HEK293 (cell line): ENCODE measurements around the gene CHD5.

Experiments
- CTCF ChIA-PET: fragments of 350-600 bp; formaldehyde crosslinking; extraction: SDS; loops from one replicate; lab custom pipeline; 2021; ENCODE audit warnings: antibody characterized with exemption; lab: Yijun Ruan, JAX
- POLR2A ChIA-PET: fragments of 300-600 bp; formaldehyde crosslinking; extraction: SDS; loops from one replicate; lab custom pipeline; 2020; ENCODE audit warnings: antibody characterized with exemption, inconsistent platforms; lab: Yijun Ruan, JAX
- H3K27ac ChIP-seq: fragments of 200-500 bp; sonication (Bioruptor generic); 2 replicates; pipeline ENCODE4 v1.5.1; 2014; ENCODE audit warnings: low read depth, low read length, control low read depth, inconsistent platforms; ENCODE audit errors: extremely low read depth
- H3K36me3 ChIP-seq, 2 experiments: fragments of 200-500 bp in 1 of 2; sonication (Bioruptor generic) in 1 of 2; 1 replicate in 1 of 2; 2 replicates in 1 of 2; pipeline ENCODE4 v1.5.1; 2014 to 2017; ENCODE audit warnings: inconsistent platforms in 2 of 2, low read length in 2 of 2; ENCODE audit not compliant: control insufficient read depth in 2 of 2, insufficient read depth in 1 of 2
- H3K4me1 ChIP-seq: fragments of 200-500 bp; sonication (Bioruptor generic); 2 replicates; pipeline ENCODE4 v1.5.1; 2014; ENCODE audit warnings: mild to moderate bottlenecking, low read length, inconsistent platforms; ENCODE audit not compliant: control insufficient read depth, insufficient read depth
- H3K4me3 ChIP-seq: 2 replicates; pipeline ENCODE4 v1.5.1; 2011; ENCODE audit warnings: low read depth, mild to moderate bottlenecking, control low read depth, low read length, moderate library complexity
- H3K9me3 ChIP-seq: fragments of 200-500 bp; sonication (Bioruptor generic); 2 replicates; pipeline ENCODE4 v1.5.1; 2014; ENCODE audit warnings: low read depth, low read length, inconsistent platforms; ENCODE audit not compliant: control insufficient read depth, insufficient read depth
- GLI4 ChIP-seq: fragments of 450-650 bp; formaldehyde crosslinking; IDR thresholded peaks from 2 replicates; pipeline ENCODE4 v1.5.1; 2016; ENCODE audit warnings: missing biosample characterization, missing genetic modification characterization
- IKZF3 ChIP-seq: fragments of 450-650 bp; IDR thresholded peaks from 2 replicates; pipeline ENCODE4 v1.5.0; 2018; ENCODE audit warnings: missing biosample characterization, mild to moderate bottlenecking, missing genetic modification characterization, moderate library complexity
- KLF1 ChIP-seq: fragments of 450-650 bp; formaldehyde crosslinking; IDR thresholded peaks from 2 replicates; pipeline ENCODE4 v1.5.1; 2016; ENCODE audit warnings: missing biosample characterization, missing genetic modification characterization
- OVOL3 ChIP-seq: fragments of 450-650 bp; formaldehyde crosslinking; IDR thresholded peaks from 2 replicates; pipeline ENCODE4 v1.5.1; 2016; ENCODE audit warnings: missing biosample characterization, missing genetic modification characterization
- RBAK ChIP-seq: fragments of 450-650 bp; formaldehyde crosslinking; IDR thresholded peaks from 2 replicates; pipeline ENCODE4 v1.5.1; 2016; ENCODE audit warnings: missing biosample characterization, missing genetic modification characterization
- ZBTB48 ChIP-seq: fragments of 450-650 bp; formaldehyde crosslinking; IDR thresholded peaks from 2 replicates; pipeline ENCODE4 v1.5.1; 2016; ENCODE audit warnings: missing biosample characterization, missing genetic modification characterization
- ZFP3 ChIP-seq: fragments of 450-650 bp; formaldehyde crosslinking; IDR thresholded peaks from 2 replicates; pipeline ENCODE4 v1.5.1; 2016; ENCODE audit warnings: low read depth, missing biosample characterization, missing genetic modification characterization
- ZNF140 ChIP-seq: fragments of 450-650 bp; formaldehyde crosslinking; IDR thresholded peaks from 2 replicates; pipeline ENCODE4 v1.5.1; 2016; ENCODE audit warnings: missing biosample characterization, missing genetic modification characterization
- ZNF146 ChIP-seq: fragments of 450-650 bp; formaldehyde crosslinking; IDR thresholded peaks from 2 replicates; pipeline ENCODE4 v1.5.1; 2016; ENCODE audit warnings: missing biosample characterization, missing genetic modification characterization
- ZNF175 ChIP-seq: fragments of 450-650 bp; formaldehyde crosslinking; IDR thresholded peaks from 2 replicates; pipeline ENCODE4 v1.5.1; 2016; ENCODE audit warnings: missing biosample characterization, missing genetic modification characterization
- ZNF23 ChIP-seq: fragments of 450-650 bp; formaldehyde crosslinking; IDR thresholded peaks from 2 replicates; pipeline ENCODE4 v1.5.1; 2016; ENCODE audit warnings: missing biosample characterization, missing genetic modification characterization, borderline replicate concordance
- ZNF292 ChIP-seq: fragments of 450-650 bp; formaldehyde crosslinking; IDR thresholded peaks from 2 replicates; pipeline ENCODE4 v1.5.1; 2016; ENCODE audit warnings: low read depth, missing biosample characterization, missing genetic modification characterization, borderline replicate concordance
- ZNF362 ChIP-seq: fragments of 450-650 bp; formaldehyde crosslinking; IDR thresholded peaks from 2 replicates; pipeline ENCODE4 v1.5.1; 2016; ENCODE audit warnings: missing biosample characterization, missing genetic modification characterization
- ZNF518A ChIP-seq: fragments of 450-650 bp; formaldehyde crosslinking; conservative IDR thresholded peaks from 2 replicates; pipeline ENCODE4 v1.5.1; 2016; ENCODE audit warnings: low read depth, missing biosample characterization, missing genetic modification characterization
- ZNF549 ChIP-seq: fragments of 450-650 bp; IDR thresholded peaks from 2 replicates; pipeline ENCODE4 v1.5.1; 2018; ENCODE audit warnings: missing biosample characterization, missing genetic modification characterization, mild to moderate bottlenecking, inconsistent platforms, moderate library complexity
- ZNF555 ChIP-seq: fragments of 450-650 bp; formaldehyde crosslinking; conservative IDR thresholded peaks from 2 replicates; pipeline ENCODE4 v1.5.1; 2017; ENCODE audit warnings: missing biosample characterization, mild to moderate bottlenecking, missing genetic modification characterization, inconsistent platforms
- ZNF561 ChIP-seq: fragments of 450-650 bp; IDR thresholded peaks from 2 replicates; pipeline ENCODE4 v1.5.1; 2018; ENCODE audit warnings: missing biosample characterization, missing genetic modification characterization, borderline replicate concordance
- ZNF621 ChIP-seq: fragments of 450-650 bp; formaldehyde crosslinking; IDR thresholded peaks from 2 replicates; pipeline ENCODE4 v1.5.1; 2017; ENCODE audit warnings: missing biosample characterization, missing genetic modification characterization
- ZNF624 ChIP-seq: fragments of 450-650 bp; formaldehyde crosslinking; IDR thresholded peaks from 2 replicates; pipeline ENCODE4 v1.5.1; 2017; ENCODE audit warnings: missing biosample characterization, missing genetic modification characterization
- ZNF654 ChIP-seq: fragments of 450-650 bp; formaldehyde crosslinking; IDR thresholded peaks from 2 replicates; pipeline ENCODE4 v1.5.1; 2016; ENCODE audit warnings: low read depth, missing biosample characterization, missing genetic modification characterization
- ZNF792 ChIP-seq: fragments of 450-650 bp; formaldehyde crosslinking; IDR thresholded peaks from 2 replicates; pipeline ENCODE4 v1.5.1; 2016; ENCODE audit warnings: missing biosample characterization, missing genetic modification characterization
- ZNF837 ChIP-seq: fragments of 450-650 bp; formaldehyde crosslinking; IDR thresholded peaks from 2 replicates; pipeline ENCODE4 v1.5.1; 2016; ENCODE audit warnings: missing biosample characterization, missing genetic modification characterization
- TF ChIP-seq, protein P1 (sequence below): fragments of 450-650 bp; formaldehyde crosslinking; IDR thresholded peaks from 2 replicates; pipeline ENCODE4 v1.5.1; 2016; ENCODE audit warnings: missing biosample characterization, missing genetic modification characterization
- TF ChIP-seq, protein P2 (sequence below): fragments of 450-650 bp; formaldehyde crosslinking; IDR thresholded peaks from 2 replicates; pipeline ENCODE4 v1.5.1; 2016; ENCODE audit warnings: missing biosample characterization, missing genetic modification characterization

The CHD5 gene

GRCh38 chr1:6052543-6053205 lies 127.4 kb downstream of the CHD5 start:
- Histone ChIP-seq H3K27ac (no peak overlapping the region), H3K36me3 (no peaks in the 10 kb centered on the region), H3K4me3 (no peak overlapping the region), H3K4me1 (no peaks in the 10 kb centered on the region), H3K9me3 (no peaks in the 10 kb centered on the region)
- ChIA-PET POLR2A (interaction anchor here (0.6 kb wide), 1 partner anchor 72 kb away, joined by 3 read pairs; no protein-coding TSS in a partner anchor), CTCF (interaction anchor here (0.6 to 2.9 kb wide), 20 partner anchors 10 to 384 kb away, joined by 3 to 12 read pairs (median 4); partner anchors contain the start of gene HES3)
- TF ChIP-seq IKZF3 (tag by site-specific recombination): no peak
- TF ChIP-seq ZNF292 (tag by site-specific recombination): no peak
- no peak for TF ChIP-seq ZNF23 (tag by site-specific recombination)
- TF ChIP-seq ZNF140: no peak
- no peak for TF ChIP-seq ZNF146 (tag by site-specific recombination)
- TF ChIP-seq, protein P1, sequence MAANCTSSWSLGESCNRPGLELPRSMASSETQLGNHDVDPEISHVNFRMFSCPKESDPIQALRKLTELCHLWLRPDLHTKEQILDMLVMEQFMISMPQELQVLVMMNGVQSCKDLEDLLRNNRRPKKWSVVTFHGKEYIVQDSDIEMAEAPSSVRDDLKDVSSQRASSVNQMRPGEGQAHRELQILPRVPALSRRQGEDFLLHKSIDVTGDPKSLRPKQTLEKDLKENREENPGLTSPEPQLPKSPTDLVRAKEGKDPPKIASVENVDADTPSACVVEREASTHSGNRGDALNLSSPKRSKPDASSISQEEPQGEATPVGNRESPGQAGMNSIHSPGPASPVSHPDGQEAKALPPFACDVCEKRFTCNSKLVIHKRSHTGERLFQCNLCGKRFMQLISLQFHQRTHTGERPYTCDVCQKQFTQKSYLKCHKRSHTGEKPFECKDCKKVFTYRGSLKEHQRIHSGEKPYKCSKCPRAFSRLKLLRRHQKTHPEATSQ (tag by site-specific recombination): no peak
- TF ChIP-seq, protein P2, sequence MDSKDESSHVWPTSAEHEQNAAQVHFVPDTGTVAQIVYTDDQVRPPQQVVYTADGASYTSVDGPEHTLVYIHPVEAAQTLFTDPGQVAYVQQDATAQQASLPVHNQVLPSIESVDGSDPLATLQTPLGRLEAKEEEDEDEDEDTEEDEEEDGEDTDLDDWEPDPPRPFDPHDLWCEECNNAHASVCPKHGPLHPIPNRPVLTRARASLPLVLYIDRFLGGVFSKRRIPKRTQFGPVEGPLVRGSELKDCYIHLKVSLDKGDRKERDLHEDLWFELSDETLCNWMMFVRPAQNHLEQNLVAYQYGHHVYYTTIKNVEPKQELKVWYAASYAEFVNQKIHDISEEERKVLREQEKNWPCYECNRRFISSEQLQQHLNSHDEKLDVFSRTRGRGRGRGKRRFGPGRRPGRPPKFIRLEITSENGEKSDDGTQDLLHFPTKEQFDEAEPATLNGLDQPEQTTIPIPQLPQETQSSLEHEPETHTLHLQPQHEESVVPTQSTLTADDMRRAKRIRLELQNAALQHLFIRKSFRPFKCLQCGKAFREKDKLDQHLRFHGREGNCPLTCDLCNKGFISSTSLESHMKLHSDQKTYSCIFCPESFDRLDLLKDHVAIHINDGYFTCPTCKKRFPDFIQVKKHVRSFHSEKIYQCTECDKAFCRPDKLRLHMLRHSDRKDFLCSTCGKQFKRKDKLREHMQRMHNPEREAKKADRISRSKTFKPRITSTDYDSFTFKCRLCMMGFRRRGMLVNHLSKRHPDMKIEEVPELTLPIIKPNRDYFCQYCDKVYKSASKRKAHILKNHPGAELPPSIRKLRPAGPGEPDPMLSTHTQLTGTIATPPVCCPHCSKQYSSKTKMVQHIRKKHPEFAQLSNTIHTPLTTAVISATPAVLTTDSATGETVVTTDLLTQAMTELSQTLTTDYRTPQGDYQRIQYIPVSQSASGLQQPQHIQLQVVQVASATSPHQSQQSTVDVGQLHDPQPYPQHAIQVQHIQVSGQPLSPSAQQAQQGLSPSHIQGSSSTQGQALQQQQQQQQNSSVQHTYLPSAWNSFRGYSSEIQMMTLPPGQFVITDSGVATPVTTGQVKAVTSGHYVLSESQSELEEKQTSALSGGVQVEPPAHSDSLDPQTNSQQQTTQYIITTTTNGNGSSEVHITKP (tag by site-specific recombination): no peak
- TF ChIP-seq ZNF549 (tag by site-specific recombination): no peak
- no peak for TF ChIP-seq KLF1
- no peak for TF ChIP-seq GLI4
- no peak for TF ChIP-seq OVOL3 (tag by site-specific recombination)
- no peak for TF ChIP-seq ZNF555 (tag by site-specific recombination)
- no peak for TF ChIP-seq ZFP3 (tag by site-specific recombination)
- TF ChIP-seq ZBTB48: peak; percentile 73; the same call in 1 of the 2 replicates
- no peak for TF ChIP-seq ZNF621 (tag by site-specific recombination)
- TF ChIP-seq ZNF175 (tag by site-specific recombination): no peak
- no peak for TF ChIP-seq ZNF362
- peak; percentile 86 for TF ChIP-seq ZNF654 (tag by site-specific recombination)
- no peak for TF ChIP-seq ZNF561 (tag by site-specific recombination)
- no peak for TF ChIP-seq RBAK
- no peak for TF ChIP-seq ZNF518A (tag by site-specific recombination)
- TF ChIP-seq ZNF624: no peak
- no peak for TF ChIP-seq ZNF837 (tag by site-specific recombination)
- no peak for TF ChIP-seq ZNF792 (tag by site-specific recombination)
